A549 (cell line): ENCODE data around the gene PITPNC1.

ENCODE experiments used
- CHD2 ChIP-seq: fragments of 150-350 bp; IDR thresholded peaks from 2 replicates; pipeline ENCODE4 v1.6.1; 2014; ENCODE audit warnings: low read length; ENCODE audit not compliant: partially characterized antibody
- CTCF ChIP-seq: fragments of >200 bp; sonication (Bioruptor Twin); formaldehyde crosslinking; IDR thresholded peaks from 3 replicates; pipeline ENCODE4 v1.5.1; 2016
- ELK1 ChIP-seq: fragments of 150-350 bp; IDR thresholded peaks from 2 replicates; pipeline ENCODE4 v1.6.1; 2014; ENCODE audit warnings: low read depth, mild to moderate bottlenecking, low read length
- HDAC2 ChIP-seq: fragments of 200-600 bp; sonication (generic); IDR thresholded peaks from 2 replicates; pipeline ENCODE4 v1.6.1; 2016
- HEYL ChIP-seq: fragments of 250-450 bp; sonication (Bioruptor Pico); IDR thresholded peaks from 2 replicates; pipeline ENCODE4 v1.8.0; 2021; ENCODE audit warnings: mild to moderate bottlenecking, moderate library complexity
- HMGXB4 ChIP-seq: fragments of 250-450 bp; sonication (Bioruptor Pico); IDR thresholded peaks from 2 replicates; pipeline ENCODE4 v1.5.0; 2021; ENCODE audit warnings: mild to moderate bottlenecking, moderate library complexity, borderline replicate concordance
- KDM5A ChIP-seq: fragments of 200-600 bp; sonication (generic); IDR thresholded peaks from 2 replicates; pipeline ENCODE4 v1.6.1; 2016; ENCODE audit warnings: antibody characterized with exemption, mild to moderate bottlenecking
- RNF2 ChIP-seq: fragments of 200-600 bp; sonication (generic); IDR thresholded peaks from 2 replicates; pipeline ENCODE4 v1.6.1; 2016; ENCODE audit warnings: low read depth, mild to moderate bottlenecking, antibody characterized with exemption, moderate library complexity, borderline replicate concordance

GRCh38 chr17:67456103-67456502 is 79.0 kb downstream of the PITPNC1 start:
- TF ChIP-seq KDM5A (no peak), ELK1 (no peak), HMGXB4 (CRISPR knock-in tag) (no peak), CHD2 (no peak), CTCF (no peak), HEYL (CRISPR knock-in tag) (no peak), HDAC2 (no peak), RNF2 (no peak)
